GM12873 (cell line): ENCODE measurements around the gene LMAN1L.

Source experiments
- CTCF ChIP-seq: IDR thresholded peaks from 2 replicates; pipeline ENCODE4 v1.5.1; 2012; ENCODE audit warnings: low read depth, mild to moderate bottlenecking, moderate library complexity, low read length, control low read depth; ENCODE audit not compliant: insufficient read depth; ENCODE audit errors: missing control alignments

The LMAN1L gene

GRCh38 chr15:74838137-74838516 lies 25.5 kb downstream of the LMAN1L start:
- no peak for TF ChIP-seq CTCF

- no peak for TF ChIP-seq CTCF
These were observed 26.3 kb downstream of the LMAN1L start for GRCh38 chr15:74838746-74839525.

- peak; percentile 40 for TF ChIP-seq CTCF
These were observed 27.1 kb downstream of the LMAN1L start for GRCh38 chr15:74839526-74840395.

- TF ChIP-seq CTCF, result no peak
These were observed 28.5 kb downstream of the LMAN1L start for GRCh38 chr15:74840851-74841775.

GRCh38 chr15:74841891-74842373 lies 29.3 kb downstream of the LMAN1L start:
- no peak for TF ChIP-seq CTCF

GRCh38 chr15:74842581-74843444 lies 30.2 kb downstream of the LMAN1L start, which contains the start of gene ULK3:
Gene ULK3 (minus strand): TSS chr15:74843156. CDS start chr15:74843105, 51 bp downstream.
- peak; percentile 53 for TF ChIP-seq CTCF
